GM18870 (cell line): ENCODE results near the gene IGDCC3.
"Not testable (repeated sequence)": the region's sequence is repeated elsewhere in the genome, so short reads cannot be mapped to it uniquely, and the experiment has no call there.

ENCODE experiments used
- ATAC-seq: cut with Tn5 transposase; IDR thresholded peaks from one replicate; pipeline ENCODE4 v1.9.1; 2021; ENCODE audit warnings: moderate library complexity; ENCODE audit not compliant: unreplicated experiment

IGDCC3 gene

DNA sequence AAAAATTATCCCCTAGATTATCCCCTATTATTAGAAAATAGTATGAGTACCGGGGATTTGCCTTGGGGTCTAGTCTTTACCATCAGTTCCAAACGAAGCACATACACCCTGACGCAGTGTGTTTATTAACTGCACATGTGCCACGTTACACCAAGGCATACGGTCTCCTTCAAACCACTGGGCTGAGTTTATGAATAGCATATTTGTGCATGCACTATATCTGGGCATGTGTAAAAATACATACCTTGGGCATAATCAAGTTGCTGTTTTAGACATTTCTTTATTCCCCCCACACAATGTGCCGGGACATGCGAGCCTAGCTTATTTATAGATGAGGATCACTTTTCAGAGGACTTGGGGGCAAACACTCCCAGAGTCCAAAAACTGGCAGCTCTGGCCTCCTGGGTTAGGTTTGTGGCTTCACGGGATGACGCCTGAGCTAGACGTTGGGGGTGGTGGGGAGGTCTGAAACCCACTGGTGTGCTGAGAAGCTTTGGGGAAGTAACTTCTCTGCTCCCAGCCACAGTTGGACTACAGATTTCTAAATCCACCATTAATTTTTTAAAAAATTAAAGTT lies 28.7 kb upstream of the IGDCC3 start:
- ATAC-seq, result no peak

DNA sequence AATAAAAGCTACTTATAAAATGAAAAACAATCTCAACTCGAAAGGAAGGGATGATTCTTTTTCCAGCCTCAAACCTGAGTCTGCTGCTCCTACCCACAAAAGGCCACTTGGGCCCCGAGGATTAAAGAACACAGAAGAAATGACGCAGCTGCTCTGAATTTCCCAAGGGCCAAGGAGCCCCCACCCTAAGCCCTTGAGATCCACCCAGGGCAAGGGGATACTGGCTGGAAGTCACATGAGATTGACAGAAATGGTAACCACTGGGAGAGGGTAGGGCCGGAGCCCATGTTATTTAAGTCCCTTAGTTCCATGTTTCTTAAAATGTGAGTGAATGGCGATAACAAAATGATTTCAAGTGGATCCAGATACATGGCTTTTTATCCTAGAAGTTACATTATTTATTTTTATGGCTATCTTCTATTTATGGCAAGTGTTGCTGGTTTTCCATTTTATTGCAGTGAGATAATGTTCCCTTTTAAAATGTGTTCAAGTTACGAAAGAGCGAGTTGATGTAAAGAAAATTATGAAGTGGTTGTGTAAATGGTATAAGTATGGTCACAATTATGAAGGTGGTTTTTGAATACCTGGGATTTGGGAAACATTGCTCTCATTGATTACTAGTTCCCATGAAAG lies 28.1 kb upstream of the IGDCC3 start:
- ATAC-seq, result no peak

DNA sequence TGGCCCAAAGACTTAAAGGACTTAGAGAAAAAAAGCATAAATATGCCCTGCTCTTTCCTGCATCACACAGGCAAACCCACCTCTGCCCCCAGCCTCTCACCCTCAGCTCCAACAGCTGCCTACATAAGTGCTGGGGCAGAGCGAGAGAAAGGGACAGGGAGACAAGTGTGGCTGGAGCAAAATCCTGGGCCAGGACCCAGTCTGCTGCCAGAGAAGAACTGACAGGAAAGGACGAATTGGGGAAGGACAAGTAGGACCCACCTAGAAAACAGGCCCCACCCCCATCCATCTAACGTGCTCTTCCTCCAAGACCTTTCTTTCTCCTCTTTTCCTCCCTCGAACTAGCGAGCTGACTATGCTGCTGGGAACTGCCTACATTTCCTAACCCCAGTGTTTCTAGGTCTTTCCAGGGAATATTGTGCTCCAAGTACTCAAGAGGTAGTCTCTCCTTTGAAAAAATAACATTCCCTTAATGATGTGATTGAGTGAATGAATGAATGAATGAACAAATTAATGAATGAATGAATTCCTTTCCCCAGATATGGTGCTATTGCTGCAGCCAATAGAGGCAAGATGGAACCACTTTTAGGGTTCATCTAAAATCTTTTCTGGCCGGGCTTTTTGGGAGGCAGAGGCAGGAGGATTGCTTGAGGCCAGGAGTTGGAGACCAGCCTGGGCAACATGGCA lies 26.5 kb upstream of the IGDCC3 start:
- no peak for ATAC-seq

DNA sequence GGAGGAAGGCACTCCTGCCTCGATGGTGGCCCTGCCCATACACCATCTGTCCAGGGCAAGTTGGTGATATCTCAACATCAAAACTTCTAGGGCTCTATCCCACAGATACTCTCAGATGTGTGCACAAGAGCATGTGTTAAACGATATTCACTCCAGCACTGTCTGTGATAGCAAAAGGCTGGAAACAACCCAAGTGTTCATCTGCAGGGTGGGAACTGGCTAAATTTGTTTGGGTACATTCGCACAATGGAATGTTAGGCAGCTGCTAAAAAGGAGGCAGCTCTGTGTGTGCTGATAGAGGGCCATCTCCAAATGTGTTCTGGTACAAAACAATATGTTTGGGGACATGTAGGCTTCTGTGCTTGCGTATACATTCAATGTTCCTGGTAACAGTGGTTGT lies 25.2 kb upstream of the IGDCC3 start:
- ATAC-seq, result no peak

DNA sequence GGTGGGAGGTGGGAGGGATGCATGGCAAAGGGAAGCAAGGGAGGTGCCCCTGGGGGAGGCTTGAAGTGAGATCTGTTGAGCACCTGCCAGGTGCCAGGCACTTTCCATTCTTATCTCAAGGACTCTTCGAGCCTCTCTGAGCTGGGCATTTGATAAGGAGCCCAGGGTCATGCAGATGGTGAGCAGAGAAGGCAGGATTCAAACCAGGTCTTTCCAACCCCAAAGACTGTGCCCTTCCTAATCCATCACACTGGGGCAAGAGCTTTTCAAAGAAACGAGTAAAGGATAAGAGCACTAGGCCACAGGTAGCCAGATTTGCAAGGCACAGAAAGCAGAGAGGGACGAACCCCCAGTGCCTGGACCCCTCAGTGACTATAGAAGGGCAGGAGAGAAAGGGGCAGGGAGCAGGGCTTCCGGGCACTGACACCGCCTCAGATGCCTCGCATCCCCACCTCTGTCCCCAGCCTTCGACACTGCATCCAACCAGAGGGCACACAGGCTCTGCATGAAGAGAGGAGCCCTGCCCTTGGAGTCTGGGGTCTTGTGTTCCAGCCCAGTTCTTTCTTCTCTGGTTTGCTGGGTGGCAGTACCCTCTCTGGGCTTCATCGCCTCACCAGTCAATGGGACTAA lies 23.9 kb upstream of the IGDCC3 start:
- no peak for ATAC-seq

DNA sequence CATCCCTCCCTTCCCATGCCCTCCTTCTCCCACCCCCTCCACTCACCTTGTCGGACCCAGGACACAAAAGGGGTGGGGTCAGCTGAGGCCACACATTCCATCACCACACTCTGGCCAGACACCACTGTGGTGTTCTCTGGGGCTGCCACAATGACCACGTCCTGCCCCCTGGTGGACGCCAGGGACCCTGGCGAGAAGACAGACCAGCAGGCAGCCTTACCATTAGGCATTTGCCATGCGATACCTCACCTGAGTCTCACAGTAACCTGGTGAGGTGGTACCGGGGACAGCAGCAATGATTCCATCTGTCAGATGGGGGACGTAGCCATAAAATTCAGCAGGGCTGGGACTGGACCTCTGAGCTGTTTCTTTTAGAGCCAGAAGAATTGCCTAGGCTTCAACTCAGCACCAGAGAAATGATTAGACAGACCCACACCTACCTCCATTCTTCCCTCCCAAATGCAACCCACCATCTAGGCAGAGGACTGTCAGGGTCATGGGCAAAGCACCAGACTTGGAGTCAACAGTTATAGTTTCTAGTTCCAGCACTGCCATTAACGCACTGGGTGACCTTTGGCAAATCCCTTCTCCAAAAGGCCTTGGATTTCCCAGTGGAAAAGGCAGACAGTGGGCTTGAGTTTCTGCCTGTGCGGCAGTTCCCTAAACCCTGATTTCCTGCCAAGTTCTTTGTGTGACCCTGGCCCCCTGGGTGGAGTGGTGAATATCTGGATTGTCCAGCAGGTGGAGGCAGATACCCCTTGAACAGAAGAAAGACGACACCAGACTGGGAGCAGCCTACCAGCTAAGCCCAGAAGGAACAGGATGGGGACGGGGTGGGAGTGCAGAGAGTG lies 23.2 kb upstream of the IGDCC3 start:
- ATAC-seq, result no peak

DNA sequence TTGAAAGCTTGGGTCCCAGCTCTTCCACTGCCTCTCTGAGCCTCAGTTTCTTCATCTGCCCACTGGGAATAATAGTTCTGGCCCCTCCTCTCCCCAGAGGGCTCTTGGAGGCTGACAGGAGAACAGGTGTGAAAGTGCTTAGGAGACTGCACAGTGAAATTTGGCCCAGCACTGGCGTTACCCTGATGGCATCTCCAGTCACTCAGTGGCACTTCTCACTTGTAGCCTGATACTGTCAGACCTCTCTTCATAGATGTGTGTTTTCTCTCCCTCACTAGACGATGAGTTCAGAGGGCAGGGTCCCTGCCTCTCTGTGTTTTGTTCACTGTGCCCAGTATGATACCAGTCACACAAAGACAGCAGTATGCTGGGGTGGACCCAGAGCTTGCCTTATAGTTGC lies 22.2 kb upstream of the IGDCC3 start:
- no peak for ATAC-seq

DNA sequence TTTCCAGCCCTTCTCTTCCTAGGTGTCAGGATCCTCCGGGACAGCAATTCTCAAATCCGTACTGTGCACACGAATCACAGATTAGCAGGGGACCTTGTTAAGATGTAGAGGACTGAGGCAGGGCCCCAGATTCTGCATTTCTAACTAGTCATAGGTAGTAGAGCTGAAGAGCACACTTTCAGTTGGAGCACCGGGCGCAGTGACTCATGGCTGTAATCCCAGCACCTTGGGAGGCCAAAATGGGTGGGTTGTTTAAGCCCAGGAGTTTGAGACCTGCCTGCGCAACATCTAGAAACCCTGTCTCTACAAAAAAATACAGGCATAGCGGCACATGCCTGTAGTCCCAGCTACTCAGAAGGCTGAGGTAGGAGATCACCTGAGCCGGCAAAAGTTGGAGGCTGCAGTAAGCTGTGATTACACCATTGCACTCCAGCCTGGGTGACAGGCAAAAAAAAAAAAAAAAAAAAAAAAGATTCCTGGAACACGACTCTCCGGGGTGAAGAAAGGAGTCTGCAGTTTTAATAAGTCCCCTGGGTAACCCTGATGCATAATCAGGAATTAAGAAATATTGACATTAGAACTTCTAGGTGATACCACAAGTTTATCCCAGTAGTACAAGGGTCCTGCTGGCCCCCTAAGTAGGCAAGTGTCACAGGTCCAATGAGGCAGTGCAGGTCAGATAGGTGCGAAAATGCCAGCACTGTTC lies 21.4 kb upstream of the IGDCC3 start:
- no peak for ATAC-seq

DNA sequence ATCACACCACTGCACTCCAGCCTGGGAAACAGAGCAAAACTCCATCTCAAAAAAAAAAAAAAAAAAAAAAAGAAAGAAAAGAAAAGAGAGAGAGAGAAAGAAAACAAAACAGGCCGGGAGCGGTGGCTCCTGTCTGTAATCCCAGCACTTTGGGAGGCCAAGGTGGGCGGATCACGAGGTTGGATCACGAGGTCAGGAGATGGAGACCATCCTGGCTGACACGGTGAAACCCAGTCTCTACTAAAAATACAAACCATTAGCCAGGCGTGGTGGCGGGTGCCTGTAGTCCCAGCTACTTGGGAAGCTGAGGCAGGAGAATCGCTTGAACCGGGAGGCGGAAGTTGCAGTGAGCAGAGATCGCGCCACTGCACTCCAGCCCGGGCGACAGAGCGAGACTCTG lies 20.7 kb upstream of the IGDCC3 start:
- not testable (repeated sequence) for ATAC-seq

DNA sequence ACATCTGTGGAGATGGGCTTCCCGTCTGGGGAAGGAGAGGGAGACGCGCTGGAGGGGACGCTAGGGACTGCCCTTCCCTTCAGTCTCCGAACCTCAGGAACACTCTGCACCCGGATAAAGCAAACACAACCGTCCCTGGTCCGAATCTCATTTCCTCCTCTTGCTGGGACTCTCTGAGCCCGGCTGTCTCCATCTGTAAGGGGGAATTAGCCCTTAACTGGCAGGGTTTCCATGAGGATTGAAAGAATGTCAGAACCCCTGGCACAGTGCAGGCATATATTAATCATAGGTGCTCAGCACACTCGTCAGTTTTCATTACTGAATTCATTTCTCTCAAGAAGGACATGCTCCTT lies 19.1 kb upstream of the IGDCC3 start:
- ATAC-seq, result no peak

DNA sequence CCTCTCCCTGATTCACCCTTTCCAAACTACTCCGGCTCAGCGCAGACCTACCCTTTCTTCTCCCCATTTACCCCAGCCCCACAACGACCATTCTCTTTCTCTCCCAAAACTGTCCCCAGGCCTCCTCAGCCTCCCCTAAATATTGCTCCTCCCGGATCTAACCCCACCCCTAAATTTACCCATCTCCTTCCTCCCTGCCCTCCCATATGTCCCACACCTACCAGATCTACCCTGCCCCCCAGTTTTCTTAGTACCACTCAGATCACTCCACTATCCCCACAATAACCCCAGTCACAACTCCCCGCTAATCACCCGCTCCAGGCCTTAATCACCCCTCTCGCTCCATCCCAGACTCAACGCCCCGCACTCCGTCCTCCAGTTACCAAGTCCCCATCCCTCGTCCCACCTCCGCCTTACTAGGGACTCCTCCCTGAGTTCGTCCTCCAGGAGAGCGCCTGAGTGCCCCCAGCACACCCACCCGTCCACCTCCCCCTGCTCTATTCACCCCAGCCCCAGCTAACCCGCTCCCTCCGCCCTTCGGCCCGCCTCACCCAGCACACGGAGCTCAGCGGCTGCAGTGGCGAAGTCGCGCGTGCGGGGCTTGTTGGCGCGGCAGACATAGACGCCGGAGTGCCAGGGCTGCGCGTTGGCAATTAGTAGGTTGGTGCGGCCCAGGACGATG lies 18.6 kb upstream of the IGDCC3 start:
- no peak for ATAC-seq

DNA sequence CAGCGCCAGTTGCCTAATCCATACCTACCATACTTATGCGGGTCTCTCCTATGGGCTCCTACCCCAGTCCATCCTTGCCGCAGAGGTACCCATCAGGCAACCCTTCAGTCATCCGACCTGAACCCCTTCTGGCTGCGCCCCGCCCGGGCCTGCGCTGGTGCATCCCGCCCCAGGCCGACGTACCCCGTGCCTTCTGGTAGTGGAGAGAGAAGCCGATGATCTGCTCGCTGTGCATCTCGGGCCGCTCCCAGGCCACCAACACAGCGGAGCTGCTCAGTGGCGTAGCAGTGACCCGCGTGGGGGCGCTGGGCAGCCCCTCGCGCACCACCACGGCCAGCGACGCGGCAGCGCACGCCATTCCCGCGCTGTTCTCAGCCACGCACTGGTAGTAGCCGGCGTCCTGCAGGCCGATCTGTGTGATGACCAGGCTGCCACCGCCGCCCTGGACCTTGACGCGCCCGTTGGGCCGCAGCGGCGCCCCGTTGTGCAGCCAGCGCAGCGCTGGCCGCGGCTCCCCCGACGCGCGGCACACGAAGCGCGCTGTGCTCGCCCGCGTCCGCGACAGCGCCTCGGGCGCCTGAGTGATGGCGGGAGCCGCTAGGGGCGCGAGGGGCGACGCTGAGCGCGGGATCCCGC lies 17.9 kb upstream of the IGDCC3 start:
- no peak for ATAC-seq

DNA sequence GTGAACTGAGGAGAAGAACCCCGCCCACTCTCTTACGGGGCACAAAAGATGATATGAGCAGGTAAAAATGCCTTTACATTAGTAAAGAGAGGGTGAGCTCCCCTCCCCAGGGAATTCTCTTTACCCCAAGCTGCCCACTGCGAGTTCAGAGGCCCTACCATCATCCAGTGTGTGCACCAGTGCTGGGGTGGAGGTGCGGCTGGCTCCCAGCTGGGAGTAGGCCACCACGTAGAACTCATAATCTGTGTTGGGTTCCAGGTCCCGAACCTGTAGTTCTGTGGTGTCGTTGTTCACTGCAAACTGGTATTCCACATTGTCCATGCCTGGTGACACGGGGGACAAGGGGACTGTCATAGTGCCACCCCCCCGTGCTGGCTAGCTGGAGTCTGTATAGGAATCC lies 17.1 kb upstream of the IGDCC3 start:
- no peak for ATAC-seq

DNA sequence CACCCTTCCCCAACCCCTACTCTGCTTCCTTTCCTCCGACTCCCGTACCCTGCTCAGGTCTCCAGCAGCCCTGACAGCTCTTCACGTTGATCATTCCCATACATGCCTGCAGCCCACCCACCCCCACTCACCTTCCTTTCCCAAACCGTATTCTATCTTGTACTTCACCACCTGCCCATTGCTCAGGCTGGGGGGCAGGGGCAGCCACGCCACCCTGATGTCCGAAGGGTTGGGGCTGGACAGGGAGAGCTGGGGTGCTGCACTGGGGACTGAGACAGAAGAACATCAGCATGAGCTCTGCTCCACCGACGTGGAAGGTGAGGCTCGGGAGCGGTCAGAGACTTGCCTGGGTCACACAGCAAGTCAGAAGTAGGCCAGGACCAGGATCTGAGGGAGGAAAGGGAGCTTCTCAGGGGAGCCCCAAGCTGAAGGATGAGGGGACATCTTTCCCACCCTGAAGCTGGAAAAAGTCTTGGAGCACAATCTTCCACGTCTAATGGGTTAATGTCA lies 16.5 kb upstream of the IGDCC3 start:
- ATAC-seq, result no peak

DNA sequence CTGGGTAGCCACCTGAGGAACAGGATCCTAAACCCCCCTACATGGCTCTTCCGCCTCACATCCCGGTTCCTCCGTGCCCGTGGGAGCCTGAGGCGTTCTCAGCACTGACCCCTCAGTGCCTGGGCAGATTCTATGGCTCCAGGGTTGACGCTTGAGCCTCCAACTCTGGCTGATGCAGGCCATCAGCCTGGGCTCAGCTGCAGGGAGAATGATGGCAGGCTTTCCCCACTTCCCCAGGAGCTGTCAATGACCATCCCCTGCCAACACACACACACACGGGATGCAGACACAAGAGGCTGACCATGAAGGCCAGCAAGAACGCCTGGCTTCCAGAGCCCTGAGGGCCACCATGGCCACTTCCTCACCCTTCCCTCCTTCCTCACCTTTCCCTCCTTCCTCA lies 15.8 kb upstream of the IGDCC3 start:
- no peak for ATAC-seq

DNA sequence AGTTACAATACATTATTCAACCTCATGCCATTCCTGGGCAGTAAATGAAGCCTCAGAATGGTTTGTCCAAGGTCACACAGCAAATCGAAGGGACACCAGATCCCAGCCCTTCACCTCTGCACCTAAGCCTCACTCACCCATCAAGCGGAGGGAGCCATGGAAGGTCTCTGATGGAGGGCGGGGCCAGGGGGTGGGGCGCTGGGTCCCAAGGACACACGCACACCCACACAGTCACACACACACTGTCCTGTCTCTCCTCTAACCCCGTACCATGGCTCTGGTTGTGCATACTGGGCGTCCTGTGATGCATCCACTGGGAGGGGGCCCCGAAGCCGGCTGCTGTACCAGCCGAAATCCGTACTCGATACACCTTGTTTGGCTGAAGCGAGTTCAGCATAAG lies 15.3 kb upstream of the IGDCC3 start:
- no peak for ATAC-seq

DNA sequence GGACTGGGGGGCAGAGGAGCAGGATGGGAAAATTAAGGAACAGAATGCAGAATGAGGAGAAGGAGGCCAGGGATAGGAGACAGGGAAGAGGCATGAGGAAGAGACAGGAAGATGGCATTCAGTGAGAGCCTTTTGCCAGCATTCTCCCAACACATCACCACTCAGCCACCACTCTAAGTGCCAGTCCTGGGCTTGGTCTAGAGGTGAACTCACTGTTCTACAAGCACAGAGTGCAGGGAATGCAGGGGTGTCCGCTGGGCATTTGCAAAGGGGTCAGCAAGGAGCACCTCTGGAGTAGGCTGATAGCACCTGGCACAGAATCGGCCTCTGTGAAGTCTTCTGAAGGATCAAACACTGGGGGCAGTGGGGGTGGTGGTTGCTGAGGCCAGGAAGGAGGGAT lies 14.6 kb upstream of the IGDCC3 start:
- ATAC-seq, result no peak

DNA sequence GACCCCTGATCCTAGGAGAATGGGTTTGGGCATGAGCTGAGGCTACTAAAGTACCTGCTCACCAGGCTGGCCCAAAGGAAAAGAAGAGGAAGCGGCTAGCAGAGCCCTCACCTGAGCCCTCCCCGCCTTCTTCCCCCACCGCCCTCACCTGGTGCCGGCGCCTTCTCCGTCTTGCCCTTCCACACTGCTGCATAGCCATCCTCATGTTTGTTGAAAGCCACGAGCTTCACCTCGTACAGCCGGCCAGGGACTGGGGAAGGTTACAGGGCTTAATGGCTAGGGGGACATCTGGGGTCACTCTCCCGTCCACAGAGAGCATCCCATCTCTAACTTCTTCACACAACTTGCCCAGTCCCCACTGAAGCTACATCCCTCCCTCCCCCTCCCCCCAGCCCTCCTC lies 13.9 kb upstream of the IGDCC3 start:
- ATAC-seq, result no peak

DNA sequence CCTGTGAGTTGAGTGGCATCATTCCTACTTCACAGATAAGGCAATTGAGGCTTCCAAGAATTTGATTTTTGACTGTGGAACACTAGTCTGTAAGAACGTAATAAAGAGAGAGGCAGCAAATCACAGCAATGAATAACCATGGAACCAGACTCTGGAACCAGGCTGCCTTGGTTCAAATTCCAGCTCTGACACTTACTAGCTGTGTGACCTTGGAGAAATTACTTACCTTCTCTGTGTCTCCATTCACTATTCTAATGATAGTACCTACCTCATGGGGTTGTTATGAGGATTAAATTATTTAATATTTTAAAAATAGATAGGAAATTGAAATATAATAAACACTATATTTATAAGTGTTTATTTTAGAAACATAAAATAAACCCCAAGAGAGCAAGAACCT lies 12.6 kb upstream of the IGDCC3 start:
- ATAC-seq, result no peak

DNA sequence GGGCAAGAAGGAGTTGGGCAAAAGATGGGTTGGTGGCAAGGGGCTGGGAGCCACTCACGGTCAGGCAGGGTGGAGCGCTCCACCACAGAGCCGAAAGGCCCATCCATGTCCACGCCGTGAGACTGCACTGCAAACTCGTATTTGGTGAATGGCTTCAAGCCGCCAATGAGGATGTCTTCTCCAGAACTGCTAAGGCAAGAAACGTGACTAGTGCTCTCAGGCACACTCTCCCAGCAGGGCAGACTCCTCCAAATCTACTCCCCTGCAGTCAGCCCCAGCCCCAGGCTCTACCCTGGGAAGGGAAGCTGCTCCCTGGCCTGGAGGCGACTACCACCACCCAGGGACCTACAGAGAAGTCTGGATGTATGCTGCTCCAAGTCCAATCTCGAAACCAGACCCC lies 11.4 kb upstream of the IGDCC3 start:
- ATAC-seq, result no peak
